Astrocyte of the cerebellum (primary cell): ENCODE measurements around the gene DENND1B.

Experiments
- DNase-seq: peaks from one replicate; pipeline ENCODE4 v3.0.0-alpha.2; 2011; ENCODE audit warnings: low read depth
- H3K4me3 ChIP-seq: 2 replicates; pipeline ENCODE4 v1.5.1; 2011; ENCODE audit warnings: mild to moderate bottlenecking, low read depth, low read length, moderate library complexity
- CTCF ChIP-seq: IDR thresholded peaks from 2 replicates; pipeline ENCODE4 v1.5.1; 2012; ENCODE audit warnings: low read length, low read depth, moderate library complexity, mild to moderate bottlenecking; ENCODE audit errors: missing control alignments
- in situ Hi-C: cut with HindIII; loops from 2 replicates; pipeline ENCODE4 v1.10.0; 2017; ENCODE audit warnings: low sequenced_read_pairs

The DENND1B gene

DNA sequence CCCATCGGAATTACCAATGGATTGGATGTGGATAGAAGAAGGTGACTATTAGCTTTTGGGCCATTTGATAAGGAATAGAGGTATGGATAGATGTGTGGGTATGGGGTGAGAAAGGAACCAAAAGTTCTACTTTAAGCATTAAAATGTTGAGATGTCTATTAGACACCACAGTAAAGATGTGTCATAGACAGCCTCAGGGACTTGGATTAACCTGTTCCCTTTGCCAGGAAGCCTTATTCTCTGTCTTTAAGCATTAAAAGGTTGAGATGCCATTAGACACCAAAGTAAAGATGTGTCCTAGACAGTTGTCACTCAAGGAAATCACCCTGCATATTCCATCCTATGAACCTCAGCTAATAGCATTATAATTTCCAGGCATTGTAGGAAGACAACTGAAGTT is 11.0 kb upstream of the DENND1B start:
- TF ChIP-seq CTCF, result no peak
- H3K4me3 ChIP-seq, result no peak overlapping the region
- in situ Hi-C loops, result loop anchor here (5.0 kb wide), 1 partner anchor 36 kb away; no protein-coding TSS in a partner anchor
- no peak for DNase-seq

GRCh38 chr1:197783510-197783948 is 8.2 kb upstream of the DENND1B start:
- no peak for DNase-seq

GRCh38 chr1:197782722-197783360 is 7.6 kb upstream of the DENND1B start:
- in situ Hi-C loops, result no loop called here
- no peak overlapping the region for H3K4me3 ChIP-seq
- DNase-seq, result no peak
- TF ChIP-seq CTCF, result no peak

More at GRCh38 chr1:197783510-197783948, 8.2 kb upstream of the DENND1B start:
- H3K4me3 ChIP-seq, result no peak overlapping the region
- no peak for TF ChIP-seq CTCF
- in situ Hi-C loops, result no loop called here

GRCh38 chr1:197781968-197782721 is 6.9 kb upstream of the DENND1B start:
- in situ Hi-C loops, result no loop called here
- H3K4me3 ChIP-seq, result no peak overlapping the region
- TF ChIP-seq CTCF, result no peak
- DNase-seq, result no peak

DNA sequence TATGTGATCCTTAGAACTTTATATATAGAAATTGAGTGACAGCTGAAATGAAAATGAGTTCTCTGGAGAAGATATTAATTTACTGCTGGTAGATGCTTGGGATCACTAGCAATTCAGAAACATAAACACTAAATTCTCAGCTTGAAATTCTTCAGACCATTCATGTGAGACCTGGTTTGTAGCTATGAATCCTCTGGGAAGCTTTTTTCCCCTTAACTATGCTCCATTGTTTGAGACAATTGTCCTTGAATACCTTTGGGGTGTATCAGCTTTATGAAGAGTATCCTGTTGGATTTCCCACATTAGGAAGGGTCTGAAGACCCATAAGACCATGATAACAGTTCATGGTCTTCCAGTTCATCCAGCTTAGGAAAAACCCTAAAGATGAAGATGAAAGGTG is 4.6 kb upstream of the DENND1B start:
- in situ Hi-C loops, result no loop called here
- DNase-seq, result no peak
- no peak overlapping the region for H3K4me3 ChIP-seq
- no peak for TF ChIP-seq CTCF

- no peak for DNase-seq
- TF ChIP-seq CTCF, result no peak
- in situ Hi-C loops, result no loop called here
- no peak overlapping the region for H3K4me3 ChIP-seq
Measured at GRCh38 chr1:197778366-197778945, 3.2 kb upstream of the DENND1B start.
